ENCODE results near the gene NUTM1. TPM values are rescaled to one million over a fixed set of nuclear protein-coding genes. Genes with fewer than 3 reads are reported as not detected.

Gene NUTM1
- total RNA-seq, 1 experiment from 2014 or later = 0.07 TPM

GRCh38 chr15:34353627-34354026 lies 10.5 kb downstream of the NUTM1 start:
- no peaks in the 10 kb centered on the region for H4K20me1 ChIP-seq (ENCODE audit: insufficient read depth)
- ChIA-PET RAD21 (ENCODE audit: low non-redundant PET in 1 of 2, low total read pairs in 2 of 2, uncharacterized antibody in 2 of 2, unreplicated experiment in 2 of 2) (no interaction called here), POLR2A (no interaction called here), CTCF (no interaction called here)
- no peak overlapping the region for H3K27ac ChIP-seq (ENCODE audit: low read depth, low read length)
- intact Hi-C loops (cut with micrococcal nuclease) = no loop called here
- H3K4me1 ChIP-seq (ENCODE audit: control insufficient read depth in 1 of 2, insufficient read depth in 2 of 2, low read length in 2 of 2) = no peaks in the 10 kb centered on the region
- TF ChIP-seq SRF (IDR thresholded peaks at IDR 0.05; ENCODE audit: low read depth) = no peak
- TF ChIP-seq FOSL1 (IDR thresholded peaks at IDR 0.05; ENCODE audit: low read depth) = no peak
- TF ChIP-seq CEBPB (IDR thresholded peaks at IDR 0.05; ENCODE audit: low read depth) = no peak
- no peak for TF ChIP-seq EZH2phosphoT487 (IDR thresholded peaks at IDR 0.05; ENCODE audit: borderline replicate concordance)
- TF ChIP-seq, protein P1, sequence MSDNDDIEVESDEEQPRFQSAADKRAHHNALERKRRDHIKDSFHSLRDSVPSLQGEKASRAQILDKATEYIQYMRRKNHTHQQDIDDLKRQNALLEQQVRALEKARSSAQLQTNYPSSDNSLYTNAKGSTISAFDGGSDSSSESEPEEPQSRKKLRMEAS (IDR thresholded peaks at IDR 0.05) = no peak
- TF ChIP-seq RAD21 (IDR thresholded peaks at IDR 0.05; ENCODE audit: low read depth) = no peak
- TF ChIP-seq ZNF274 (IDR thresholded peaks at IDR 0.05; ENCODE audit: low read depth, low read length) = no peak
- TF ChIP-seq POLR2A (IDR thresholded peaks at IDR 0.05; ENCODE audit: borderline replicate concordance, extremely low read depth, insufficient read depth, insufficient read length) = no peak
- no peak for TF ChIP-seq ZFX (IDR thresholded peaks at IDR 0.05)
- TF ChIP-seq SP1 (IDR thresholded peaks at IDR 0.05; ENCODE audit: low read depth) = no peak
- TF ChIP-seq CBX3 (IDR thresholded peaks at IDR 0.05; ENCODE audit: low read depth) = no peak
- no peak for TF ChIP-seq TCF7L2 (IDR thresholded peaks at IDR 0.05; ENCODE audit: borderline replicate concordance, extremely low read depth, insufficient read depth, insufficient read length)
- TF ChIP-seq REST (IDR thresholded peaks at IDR 0.05; ENCODE audit: low read depth) = no peak
- TF ChIP-seq, protein P2, sequence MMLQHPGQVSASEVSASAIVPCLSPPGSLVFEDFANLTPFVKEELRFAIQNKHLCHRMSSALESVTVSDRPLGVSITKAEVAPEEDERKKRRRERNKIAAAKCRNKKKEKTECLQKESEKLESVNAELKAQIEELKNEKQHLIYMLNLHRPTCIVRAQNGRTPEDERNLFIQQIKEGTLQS (IDR thresholded peaks at IDR 0.05) = no peak
- TF ChIP-seq, protein P3, sequence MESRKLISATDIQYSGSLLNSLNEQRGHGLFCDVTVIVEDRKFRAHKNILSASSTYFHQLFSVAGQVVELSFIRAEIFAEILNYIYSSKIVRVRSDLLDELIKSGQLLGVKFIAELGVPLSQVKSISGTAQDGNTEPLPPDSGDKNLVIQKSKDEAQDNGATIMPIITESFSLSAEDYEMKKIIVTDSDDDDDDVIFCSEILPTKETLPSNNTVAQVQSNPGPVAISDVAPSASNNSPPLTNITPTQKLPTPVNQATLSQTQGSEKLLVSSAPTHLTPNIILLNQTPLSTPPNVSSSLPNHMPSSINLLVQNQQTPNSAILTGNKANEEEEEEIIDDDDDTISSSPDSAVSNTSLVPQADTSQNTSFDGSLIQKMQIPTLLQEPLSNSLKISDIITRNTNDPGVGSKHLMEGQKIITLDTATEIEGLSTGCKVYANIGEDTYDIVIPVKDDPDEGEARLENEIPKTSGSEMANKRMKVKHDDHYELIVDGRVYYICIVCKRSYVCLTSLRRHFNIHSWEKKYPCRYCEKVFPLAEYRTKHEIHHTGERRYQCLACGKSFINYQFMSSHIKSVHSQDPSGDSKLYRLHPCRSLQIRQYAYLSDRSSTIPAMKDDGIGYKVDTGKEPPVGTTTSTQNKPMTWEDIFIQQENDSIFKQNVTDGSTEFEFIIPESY (IDR thresholded peaks at IDR 0.05; ENCODE audit: extremely low read depth, insufficient replicate concordance, low read length) = no peak
- TF ChIP-seq CTCF (IDR thresholded peaks at IDR 0.05 in 2 of 3, conservative IDR thresholded peaks at IDR 0.05 in 1 of 3; ENCODE audit: borderline replicate concordance in 1 of 3, insufficient read depth in 1 of 3, low read depth in 2 of 3, low read length in 2 of 3) = no peak
- TF ChIP-seq EZH2 (IDR thresholded peaks at IDR 0.05) = no peak
- H3K9me2 ChIP-seq (ENCODE audit: insufficient read depth) = no peaks in the 10 kb centered on the region
- H3K4me3 ChIP-seq (replicated peaks in 1 of 2; ENCODE audit: low read depth in 1 of 2, low read length in 2 of 2) = no peak overlapping the region
- H3K9me3 ChIP-seq (ENCODE audit: control insufficient read depth in 1 of 2, insufficient read depth in 1 of 2, low read depth in 1 of 2, low read length in 2 of 2) = no peaks in the 10 kb centered on the region
- DNase-seq (ENCODE audit: low read depth, low spot score) (no peak), ATAC-seq (no peak)
- H3K4me2 ChIP-seq (ENCODE audit: low read length) = no peak overlapping the region
- H3K27me3 ChIP-seq (ENCODE audit: insufficient read depth, low read length) = no peaks in the 10 kb centered on the region
- H3K79me2 ChIP-seq (ENCODE audit: insufficient read depth, low read length) = no peaks in the 10 kb centered on the region
- no peak overlapping the region for H2AFZ ChIP-seq (ENCODE audit: low read depth, low read length, poor library complexity, severe bottlenecking)
- peaks cover 1 to 5% of the 10 kb centered on the region in 2 experiments; a peak in 2 of 4 replicates for H3K36me3 ChIP-seq (ENCODE audit: control insufficient read depth in 1 of 2, insufficient read depth in 2 of 2, low read length in 2 of 2)
- no TSS peak for BruUV-seq (replicated peaks)
- H3K9ac ChIP-seq (ENCODE audit: low read length) = no peak overlapping the region

Measured in HCT116 (cell line).